ENCODE data around the gene NARF. TPM values are rescaled to one million over a fixed set of nuclear protein-coding genes. Genes with fewer than 3 reads are reported as not detected.

NARF gene
- total and polyA plus RNA-seq, 2 of the 8 experiments (the other 6 are each of a cell fraction or from before 2014, with no cell fraction given): 97.4 to 131 TPM

- no peak overlapping the region for H3K4me2 ChIP-seq (ENCODE audit: insufficient read depth in 1 of 2, low read depth in 2 of 2, low read length in 2 of 2)
- peaks cover 0 to 18% (median 8%) of the 10 kb centered on the region in 4 experiments; a peak in 6 of 7 replicates for H3K4me1 ChIP-seq (replicated peaks in 1 of 4; ENCODE audit: control insufficient read depth in 3 of 4, insufficient read depth in 4 of 4, low read length in 3 of 4)
- no peaks in the 10 kb centered on the region for H3K79me1 ChIP-seq (ENCODE audit: low read depth, low read length)
- CTCF ChIA-PET (ENCODE audit: partially characterized antibody): interaction anchor here (0.6 to 1.1 kb wide), 3 partner anchors 26 to 120 kb away, joined by 3 to 4 read pairs (median 3); no protein-coding TSS in a partner anchor
- H3K4me3 ChIP-seq (ENCODE audit: extremely low read depth in 1 of 4, insufficient read depth in 2 of 4, low read depth in 3 of 4, low read length in 4 of 4): no peak overlapping the region
- H3K56ac ChIP-seq (replicated peaks; ENCODE audit: insufficient read length, low read depth, low read length): no peak overlapping the region
- TF ChIP-seq TEAD4 (IDR thresholded peaks at IDR 0.05; ENCODE audit: low read depth, low read length) (no peak), POLR2A (IDR thresholded peaks at IDR 0.05; ENCODE audit: control extremely low read depth in 1 of 2, low read depth in 2 of 2, low read length in 2 of 2) (0 out of 3 replicates have a peak, but pooled peaks of 1 of the 2 experiments have one; percentile 16), BRCA1 (IDR thresholded peaks at IDR 0.05; ENCODE audit: low read depth, low read length) (no peak)
- no peaks in the 10 kb centered on the region for H3K27me3 ChIP-seq (replicated peaks in 1 of 4; ENCODE audit: control insufficient read depth in 3 of 4, extremely low read depth in 1 of 4, insufficient read depth in 3 of 4, low read length in 3 of 4)
- POLR2A ChIA-PET (ENCODE audit: partially characterized antibody): interaction anchor here (0.9 to 3.9 kb wide), 5 partner anchors 8 to 344 kb away, joined by 3 to 19 read pairs (median 4); partner anchors contain the start of gene FASN
- no peak for DNase-seq (ENCODE audit: low read depth in 1 of 2, low spot score in 2 of 2)
- no peak overlapping the region for H3K4ac ChIP-seq (replicated peaks; ENCODE audit: insufficient read length, low read depth, low read length)
- 95% methylated on average over 26 of the region's 27 CpGs; no CpG with 5 or more reads in 1 of the 2 experiments for WGBS, 2 experiments (ENCODE audit: extremely low coverage in 1 of 2, insufficient coverage in 1 of 2, insufficient read length in 1 of 2, insufficient replicate concordance in 2 of 2, low coverage in 1 of 2, low lambda C conversion rate in 2 of 2, missing lambda C conversion rate in 1 of 2)
- H4K91ac ChIP-seq (replicated peaks; ENCODE audit: insufficient read length, low read length): no peak overlapping the region
- H3K79me2 ChIP-seq (ENCODE audit: control insufficient read depth in 1 of 2, insufficient read depth in 2 of 2, low read length in 2 of 2): no peaks in the 10 kb centered on the region
- no peak overlapping the region for H3K14ac ChIP-seq (ENCODE audit: insufficient read length)
- H2AK5ac ChIP-seq (ENCODE audit: low read depth, low read length): no peak overlapping the region
- peak overlapping the region; percentile 32; the same call in 1 of the 2 replicates for H3K18ac ChIP-seq (ENCODE audit: extremely low read depth, low read length)
- H2BK15ac ChIP-seq (ENCODE audit: low read length): no peak overlapping the region
- H3K9ac ChIP-seq (replicated peaks in 1 of 4; ENCODE audit: extremely low read depth in 1 of 4, low read depth in 3 of 4, low read length in 3 of 4): no peak overlapping the region
- peak overlapping the region; percentile 44; the same call in 1 of the 2 replicates for H2BK5ac ChIP-seq (ENCODE audit: low read depth, low read length)
- no peak overlapping the region for H2BK120ac ChIP-seq (replicated peaks; ENCODE audit: low read depth, low read length)
- H3K23ac ChIP-seq (ENCODE audit: insufficient read length): no peak overlapping the region
- no peak for FAIRE-seq
- H3K36me3 ChIP-seq (ENCODE audit: control insufficient read depth in 2 of 4, insufficient read depth in 4 of 4, low read length in 3 of 4): peaks cover 4 to 23% (median 12%) of the 10 kb centered on the region in 4 experiments; a peak in 4 of 8 replicates
- H2BK12ac ChIP-seq (ENCODE audit: low read depth, low read length): peak overlapping the region; percentile 39; the same call in 1 of the 2 replicates
- peaks cover 2 to 27% of the 10 kb centered on the region in 2 experiments for H4K20me1 ChIP-seq (replicated peaks in 1 of 2; ENCODE audit: control insufficient read depth in 1 of 2, insufficient read depth in 2 of 2, low read length in 2 of 2)
- no peak overlapping the region for H2BK20ac ChIP-seq (ENCODE audit: low read length)
- H4K8ac ChIP-seq (ENCODE audit: extremely low read depth, insufficient read depth, low read length): no peak overlapping the region
- H4K5ac ChIP-seq (ENCODE audit: insufficient read length, low read depth, low read length): no peak overlapping the region
- H2AFZ ChIP-seq (ENCODE audit: low read length): no peak overlapping the region
- no peaks in the 10 kb centered on the region for H3K23me2 ChIP-seq (ENCODE audit: low read depth, low read length)
- H3K9me3 ChIP-seq (ENCODE audit: insufficient read depth in 2 of 2, low read depth in 1 of 2, low read length in 1 of 2): no peaks in the 10 kb centered on the region
- H3K27ac ChIP-seq (ENCODE audit: low read depth, low read length): peak overlapping the region; percentile 23; the same call in 1 of the 2 replicates
These were observed 16.7 kb upstream of the NARF start for GRCh38 chr17:82441691-82442487.
